Measurements from ENCODE around the gene ATP6V1F. TPM values are rescaled to one million over a fixed set of nuclear protein-coding genes. Genes with fewer than 3 reads are reported as not detected.
A peak's percentile ranks its signal among the peaks of the same experiment; 100 is the strongest.

ATP6V1F gene
- total RNA-seq, 1 donor, result 76.7 TPM

- no peak overlapping the region for H3K4me3 ChIP-seq (ENCODE audit: low read depth, low read length)
- DNase-seq (ENCODE audit: low read depth), result no peak
- TF ChIP-seq CTCF (IDR thresholded peaks at IDR 0.05; ENCODE audit: insufficient read depth, low read length), result no peak
These were observed 35.8 kb upstream of the ATP6V1F start for GRCh38 chr7:128826916-128827247.

- peak; percentile 89 for DNase-seq (ENCODE audit: low read depth)
- H3K4me3 ChIP-seq (ENCODE audit: low read depth, low read length), result no peak overlapping the region
These were observed 35.3 kb upstream of the ATP6V1F start for GRCh38 chr7:128827248-128827958.

GRCh38 chr7:128827971-128828711 is 34.5 kb upstream of the ATP6V1F start:
- peak; percentile 89 for DNase-seq (ENCODE audit: low read depth)
- TF ChIP-seq CTCF (IDR thresholded peaks at IDR 0.05; ENCODE audit: insufficient read depth, low read length), result no peak
- peak overlapping the region; percentile 17 for H3K4me3 ChIP-seq (ENCODE audit: low read depth, low read length)

More at GRCh38 chr7:128827248-128827958, 35.3 kb upstream of the ATP6V1F start:
- no peak for TF ChIP-seq CTCF (IDR thresholded peaks at IDR 0.05; ENCODE audit: insufficient read depth, low read length)

GRCh38 chr7:128829391-128830166 is 33.1 kb upstream of the ATP6V1F start:
- peak overlapping the region; percentile 51 for H3K4me3 ChIP-seq (ENCODE audit: low read depth, low read length)
- TF ChIP-seq CTCF (IDR thresholded peaks at IDR 0.05; ENCODE audit: insufficient read depth, low read length), result no peak
- DNase-seq (ENCODE audit: low read depth), result peak; percentile 51

- no peak for TF ChIP-seq CTCF (IDR thresholded peaks at IDR 0.05; ENCODE audit: insufficient read depth, low read length)
- peak; percentile 62 for DNase-seq (ENCODE audit: low read depth)
- peak within 1 kb of the TSS; percentile 90 for H3K4me3 ChIP-seq (ENCODE audit: low read depth, low read length)
These were observed 32.2 kb upstream of the ATP6V1F start, which contains the start of gene FLNC for GRCh38 chr7:128830231-128831177. Gene FLNC, plus strand, starts transcription at chr7:128830406. Its CDS starts 232 bp downstream, at chr7:128830638.

Data from fibroblast of the aortic adventitia (primary cell).